Glomerular endothelial cell (primary cell): ENCODE results near the gene KLK13. TPM values are rescaled to one million over a fixed set of nuclear protein-coding genes. Genes with fewer than 3 reads are reported as not detected.

ENCODE experiments used
- DNase-seq: peaks from one replicate; pipeline ENCODE4 v3.0.0-alpha.2; 2011; ENCODE audit warnings: low read depth, low spot score; ENCODE audit errors: extremely low read depth
- total RNA-seq: library from RNA; depleted of rRNA; stranded (reverse); fragments of >200 nt; gene quantifications from 2 replicates; pipeline ENCODE4 v1.2.3, GENCODE V29; 2015

KLK13 gene
- total RNA-seq, 1 donor from 2014 or later = not detected

- no peak for DNase-seq
Measured at GRCh38 chr19:51023946-51024345, 40.9 kb downstream of the KLK13 start.

- no peak for DNase-seq
Measured at GRCh38 chr19:51022526-51022925, 42.4 kb downstream of the KLK13 start.

GRCh38 chr19:51020988-51021651 is 43.8 kb downstream of the KLK13 start:
- DNase-seq = peak; percentile 29

GRCh38 chr19:51019544-51019925 is 45.4 kb downstream of the KLK13 start, which contains the start of gene KLK10:
Gene KLK10, minus strand, starts transcription at chr19:51019709. Its CDS starts 579 bp downstream, at chr19:51019130.
- no peak for DNase-seq

GRCh38 chr19:51018745-51019543 is 45.9 kb downstream of the KLK13 start:
- DNase-seq = no peak

GRCh38 chr19:51016798-51017683 is 47.9 kb downstream of the KLK13 start:
- no peak for DNase-seq

- DNase-seq = no peak
Measured at GRCh38 chr19:51015691-51016267, 49.1 kb downstream of the KLK13 start.

GRCh38 chr19:51014242-51014641 is 50.6 kb downstream of the KLK13 start:
- no peak for DNase-seq

GRCh38 chr19:51012661-51013190 is 52.2 kb downstream of the KLK13 start:
- no peak for DNase-seq

- DNase-seq = no peak
Measured at GRCh38 chr19:51010066-51010795, 54.7 kb downstream of the KLK13 start.

GRCh38 chr19:51009061-51009891 is 55.6 kb downstream of the KLK13 start:
- no peak for DNase-seq

GRCh38 chr19:51007488-51007887 is 57.4 kb downstream of the KLK13 start:
- DNase-seq = no peak

GRCh38 chr19:51006406-51006805 is 58.5 kb downstream of the KLK13 start:
- no peak for DNase-seq

Other genes with a start within 250 kb of the KLK13 start
- not detected in 2 replicates for gene KLK1, start 241.3 kb downstream of the KLK13 start, total RNA-seq
- gene KLK15, start 231.5 kb downstream of the KLK13 start, total RNA-seq = not detected in 2 replicates
- not detected in 2 replicates for gene KLK3, start 210.2 kb downstream of the KLK13 start, total RNA-seq
- gene KLK2, start 191.7 kb downstream of the KLK13 start, total RNA-seq = not detected in 2 replicates
- gene KLK4, start 153.7 kb downstream of the KLK13 start, total RNA-seq = not detected in 2 replicates
- gene KLK5, start 112.1 kb downstream of the KLK13 start, total RNA-seq = not detected in 2 replicates
- gene KLK6, start 95.5 kb downstream of the KLK13 start, total RNA-seq = not detected in 2 replicates
- not detected in 2 replicates for gene KLK7, start 81.2 kb downstream of the KLK13 start, total RNA-seq
- not detected in 2 replicates for gene KLK8, start 63.5 kb downstream of the KLK13 start, total RNA-seq
- gene KLK10, start 45.4 kb downstream of the KLK13 start, total RNA-seq = not detected in 2 replicates
- not detected in 2 replicates for gene KLK11, start 38.5 kb downstream of the KLK13 start, total RNA-seq
- gene KLK12, start 30.1 kb downstream of the KLK13 start, total RNA-seq = not detected in 2 replicates
- gene KLK14, start 17.8 kb upstream of the KLK13 start, total RNA-seq = not detected in 2 replicates
- 17.1 and 19.3 TPM in 2 replicates for gene CTU1, start 43.3 kb upstream of the KLK13 start, total RNA-seq
- gene SIGLEC9, start 59.8 kb upstream of the KLK13 start, total RNA-seq = not detected in 2 replicates
- gene SIGLEC7, start 77.2 kb upstream of the KLK13 start, total RNA-seq = not detected in 2 replicates
- gene CD33, start 160.0 kb upstream of the KLK13 start, total RNA-seq = not detected in 2 replicates
- gene SIGLECL1, start 186.0 kb upstream of the KLK13 start, total RNA-seq = not detected in 2 replicates
- not detected in 2 replicates for gene IGLON5, start 246.6 kb upstream of the KLK13 start, total RNA-seq